Lower lobe of right lung (tissue), 2 donors: ENCODE measurements around the gene EPHB6. TPM values are rescaled to one million over a fixed set of nuclear protein-coding genes. Genes with fewer than 3 reads are reported as not detected.

Source experiments
- ATAC-seq, 2 donors: fragments of 200-7000 bp; cut with Tn5 transposase; one replicate each; pipeline ENCODE4 v1.9.1; 2020 to 2022; ENCODE audit warnings: mild to moderate bottlenecking in 2 of 2, moderate library complexity in 2 of 2
- DNase-seq: peaks from one replicate; pipeline ENCODE4 v3.0.0-alpha.2; 2020
- H3K27ac ChIP-seq: fragments of 200-600 bp; one replicate; pipeline ENCODE4 v1.8.0; 2022
- H3K27me3 ChIP-seq: fragments of 200-600 bp; one replicate; pipeline ENCODE4 v1.8.0; 2022; ENCODE audit warnings: low read depth
- H3K36me3 ChIP-seq: fragments of 200-600 bp; one replicate; pipeline ENCODE4 v1.8.0; 2022; ENCODE audit warnings: mild to moderate bottlenecking
- H3K4me1 ChIP-seq: fragments of 200-600 bp; one replicate; pipeline ENCODE4 v1.8.0; 2022
- H3K4me3 ChIP-seq: fragments of 200-600 bp; one replicate; pipeline ENCODE4 v1.8.0; 2022; ENCODE audit warnings: mild to moderate bottlenecking
- H3K9me3 ChIP-seq: fragments of 200-600 bp; one replicate; pipeline ENCODE4 v1.8.0; 2022
- intact Hi-C: fragments of 100-400 bp; cut with DNase I; formaldehyde crosslinking; loops from one replicate; pipeline ENCODE4 v1.11.0; 2022
- total RNA-seq: library from RNA; stranded (reverse); fragmentation: NEBNext Ultra II Directional; extraction: Animal tissue kit (Norgen Biotek cat#: 25700); gene quantifications from one replicate; pipeline ENCODE4 v1.2.1, GENCODE V29; 2021
- TF ChIP-seq, protein P1 (sequence below): fragments of 200-600 bp; IDR thresholded peaks from one replicate; pipeline ENCODE4 v1.8.0; 2022; ENCODE audit warnings: antibody characterized with exemption, mild to moderate bottlenecking
- donor health status: DM: no; HTN: yes; CAD: no; lungs with severe emphysema.

The EPHB6 gene
- total RNA-seq, 1 donor from 2014 or later: 12.2 TPM

DNA sequence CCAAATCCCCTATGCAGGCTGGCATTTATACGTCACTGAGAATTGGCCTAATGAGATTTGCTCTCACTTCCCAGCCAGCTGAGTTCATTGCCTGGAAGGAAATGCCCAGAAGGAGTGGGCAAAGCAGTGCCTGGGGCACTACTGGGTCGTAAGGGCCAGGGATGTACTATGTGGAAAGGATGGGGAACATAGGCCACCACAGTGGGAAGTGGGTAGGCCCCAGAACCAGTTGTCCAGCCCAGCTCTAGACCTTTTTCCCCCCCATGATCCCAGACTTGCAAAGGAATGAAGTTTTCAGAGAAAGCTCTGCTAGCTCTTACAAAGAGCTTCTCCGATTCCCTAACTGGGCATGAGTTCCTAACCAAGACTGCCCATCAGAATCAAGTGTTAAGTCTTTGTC is 64.8 kb downstream of the EPHB6 start:
- ATAC-seq: no peak
- no peaks in the 10 kb centered on the region for H3K9me3 ChIP-seq
- intact Hi-C loops: no loop called here

More for the DNA sequence above, 64.8 kb downstream of the EPHB6 start:
- no peaks in the 10 kb centered on the region for H3K4me1 ChIP-seq
- DNase-seq: no peak
- H3K36me3 ChIP-seq: no peaks in the 10 kb centered on the region
- TF ChIP-seq, protein P1, sequence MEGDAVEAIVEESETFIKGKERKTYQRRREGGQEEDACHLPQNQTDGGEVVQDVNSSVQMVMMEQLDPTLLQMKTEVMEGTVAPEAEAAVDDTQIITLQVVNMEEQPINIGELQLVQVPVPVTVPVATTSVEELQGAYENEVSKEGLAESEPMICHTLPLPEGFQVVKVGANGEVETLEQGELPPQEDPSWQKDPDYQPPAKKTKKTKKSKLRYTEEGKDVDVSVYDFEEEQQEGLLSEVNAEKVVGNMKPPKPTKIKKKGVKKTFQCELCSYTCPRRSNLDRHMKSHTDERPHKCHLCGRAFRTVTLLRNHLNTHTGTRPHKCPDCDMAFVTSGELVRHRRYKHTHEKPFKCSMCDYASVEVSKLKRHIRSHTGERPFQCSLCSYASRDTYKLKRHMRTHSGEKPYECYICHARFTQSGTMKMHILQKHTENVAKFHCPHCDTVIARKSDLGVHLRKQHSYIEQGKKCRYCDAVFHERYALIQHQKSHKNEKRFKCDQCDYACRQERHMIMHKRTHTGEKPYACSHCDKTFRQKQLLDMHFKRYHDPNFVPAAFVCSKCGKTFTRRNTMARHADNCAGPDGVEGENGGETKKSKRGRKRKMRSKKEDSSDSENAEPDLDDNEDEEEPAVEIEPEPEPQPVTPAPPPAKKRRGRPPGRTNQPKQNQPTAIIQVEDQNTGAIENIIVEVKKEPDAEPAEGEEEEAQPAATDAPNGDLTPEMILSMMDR: no peak
- H3K4me3 ChIP-seq: no peak overlapping the region
- no peak overlapping the region for H3K27ac ChIP-seq
- H3K27me3 ChIP-seq: no peaks in the 10 kb centered on the region

Other genes with a start within 250 kb of the EPHB6 start
- not detected for gene PRSS1, start 105.6 kb upstream of the EPHB6 start, total RNA-seq
- gene PRSS2, start 84.1 kb upstream of the EPHB6 start, total RNA-seq: not detected
- gene TRPV6, start 30.7 kb downstream of the EPHB6 start, total RNA-seq: 0.21 TPM
- not detected for gene TRPV5, start 78.7 kb downstream of the EPHB6 start, total RNA-seq
- gene LLCFC1, start 84.4 kb downstream of the EPHB6 start, total RNA-seq: not detected
- 1.6 TPM for gene KEL, start 107.3 kb downstream of the EPHB6 start, total RNA-seq
- gene OR9A2, start 172.1 kb downstream of the EPHB6 start, total RNA-seq: not detected
- gene OR6V1, start 197.3 kb downstream of the EPHB6 start, total RNA-seq: not detected